ENCODE results near the gene KDM4B. TPM values are rescaled to one million over a fixed set of nuclear protein-coding genes. Genes with fewer than 3 reads are reported as not detected.

The KDM4B gene
- total and polyA plus RNA-seq, 4 donors, result 17.1 to 49.5 (median 24.7) TPM

DNA sequence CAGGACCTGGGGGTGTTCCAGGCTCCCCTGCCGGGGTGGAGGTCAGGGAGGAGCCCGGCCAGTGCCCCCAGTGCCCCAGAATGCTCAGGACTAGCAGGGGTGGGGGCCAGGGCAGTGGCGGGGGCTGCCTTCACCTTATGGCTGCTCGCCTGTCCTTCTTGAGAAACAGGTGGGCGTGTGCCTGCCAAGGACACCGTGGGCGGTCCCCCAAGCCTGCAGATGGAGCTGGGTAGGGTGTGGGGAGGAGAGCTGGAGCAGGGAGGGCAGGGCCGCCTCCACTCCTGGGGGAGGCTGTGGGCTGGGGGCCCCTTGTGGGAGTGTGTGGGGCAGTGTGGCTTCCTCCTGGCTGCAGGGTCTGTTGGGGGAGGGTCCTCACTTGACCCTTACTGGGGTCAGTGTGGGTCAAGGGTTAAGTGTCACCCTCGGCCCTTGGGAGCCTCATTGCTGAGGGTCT is 160.1 kb downstream of the KDM4B start:
- TF ChIP-seq, protein P1, sequence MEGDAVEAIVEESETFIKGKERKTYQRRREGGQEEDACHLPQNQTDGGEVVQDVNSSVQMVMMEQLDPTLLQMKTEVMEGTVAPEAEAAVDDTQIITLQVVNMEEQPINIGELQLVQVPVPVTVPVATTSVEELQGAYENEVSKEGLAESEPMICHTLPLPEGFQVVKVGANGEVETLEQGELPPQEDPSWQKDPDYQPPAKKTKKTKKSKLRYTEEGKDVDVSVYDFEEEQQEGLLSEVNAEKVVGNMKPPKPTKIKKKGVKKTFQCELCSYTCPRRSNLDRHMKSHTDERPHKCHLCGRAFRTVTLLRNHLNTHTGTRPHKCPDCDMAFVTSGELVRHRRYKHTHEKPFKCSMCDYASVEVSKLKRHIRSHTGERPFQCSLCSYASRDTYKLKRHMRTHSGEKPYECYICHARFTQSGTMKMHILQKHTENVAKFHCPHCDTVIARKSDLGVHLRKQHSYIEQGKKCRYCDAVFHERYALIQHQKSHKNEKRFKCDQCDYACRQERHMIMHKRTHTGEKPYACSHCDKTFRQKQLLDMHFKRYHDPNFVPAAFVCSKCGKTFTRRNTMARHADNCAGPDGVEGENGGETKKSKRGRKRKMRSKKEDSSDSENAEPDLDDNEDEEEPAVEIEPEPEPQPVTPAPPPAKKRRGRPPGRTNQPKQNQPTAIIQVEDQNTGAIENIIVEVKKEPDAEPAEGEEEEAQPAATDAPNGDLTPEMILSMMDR (IDR thresholded peaks at IDR 0.05; ENCODE audit: control extremely low read depth, extremely low read depth), result no peak
- Histone ChIP-seq H3K9ac (ENCODE audit: insufficient read depth in 1 of 2, low read length in 2 of 2) (no peak overlapping the region), H3K36me3 (ENCODE audit: control insufficient read depth in 4 of 4, insufficient read depth in 4 of 4, low read length in 4 of 4) (peaks cover 0 to 31% (median 4%) of the 10 kb centered on the region in 4 donors), H3K4me3 (no peak overlapping the region), H3K27me3 (ENCODE audit: control insufficient read depth in 3 of 3, insufficient read depth in 3 of 3, low read length in 2 of 3) (no peaks in the 10 kb centered on the region), H3K27ac (ENCODE audit: low read depth in 1 of 2, low read length in 1 of 2) (no peak overlapping the region), H3K4me1 (ENCODE audit: control insufficient read depth in 5 of 5, insufficient read depth in 5 of 5, low read length in 5 of 5) (peaks cover 3 to 34% (median 16%) of the 10 kb centered on the region in 5 donors), H3K9me3 (ENCODE audit: control insufficient read depth in 4 of 4, insufficient read depth in 3 of 4, low read length in 3 of 4) (no peaks in the 10 kb centered on the region)
- 44 to 64% methylated on average over 6 to 9 of the region's 9 CpGs for WGBS, 2 donors
- no peak for ATAC-seq (ENCODE audit: insufficient read depth, low FRiP score)
- DNase-seq, result peak in 2 of 3 donors; percentile 31 to 54

DNA sequence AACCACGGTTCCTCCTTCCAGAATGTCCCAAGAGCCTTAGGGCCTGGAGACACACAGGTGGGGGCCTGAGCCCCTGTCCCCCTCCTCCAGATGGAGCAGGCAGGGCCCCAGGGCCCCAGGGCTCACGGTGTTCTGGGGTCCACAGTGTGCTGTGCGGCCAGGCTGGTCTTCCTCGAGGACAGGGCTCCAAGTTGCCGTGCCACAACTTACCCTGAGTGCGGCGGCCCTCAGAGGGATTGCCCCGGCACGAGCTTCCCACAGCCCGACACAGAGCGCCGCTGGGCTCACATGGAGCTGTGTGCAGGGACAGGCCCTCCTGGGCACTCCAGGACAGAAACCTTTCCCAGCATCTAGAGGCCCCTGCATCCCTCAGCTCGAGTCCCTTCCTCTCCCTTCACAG is 160.8 kb downstream of the KDM4B start:
- H3K4me3 ChIP-seq, result no peak overlapping the region
- H3K27me3 ChIP-seq (ENCODE audit: control insufficient read depth in 3 of 3, insufficient read depth in 3 of 3, low read length in 2 of 3), result no peaks in the 10 kb centered on the region
- ATAC-seq (ENCODE audit: insufficient read depth, low FRiP score) (no peak), DNase-seq (no peak)
- H3K4me1 ChIP-seq (ENCODE audit: control insufficient read depth in 5 of 5, insufficient read depth in 5 of 5, low read length in 5 of 5), result peaks cover 3 to 34% (median 16%) of the 10 kb centered on the region in 5 donors
- peaks cover 0 to 39% (median 10%) of the 10 kb centered on the region in 4 donors for H3K36me3 ChIP-seq (ENCODE audit: control insufficient read depth in 4 of 4, insufficient read depth in 4 of 4, low read length in 4 of 4)
- no peaks in the 10 kb centered on the region for H3K9me3 ChIP-seq (ENCODE audit: control insufficient read depth in 4 of 4, insufficient read depth in 3 of 4, low read length in 3 of 4)
- TF ChIP-seq, protein P1 (IDR thresholded peaks at IDR 0.05; ENCODE audit: control extremely low read depth, extremely low read depth), result no peak
- no peak overlapping the region for H3K9ac ChIP-seq (ENCODE audit: insufficient read depth in 1 of 2, low read length in 2 of 2)
- 92 to 94% methylated on average over 10 to 13 of the region's 13 CpGs for WGBS, 2 donors
- H3K27ac ChIP-seq (ENCODE audit: low read depth in 1 of 2, low read length in 1 of 2), result no peak overlapping the region

DNA sequence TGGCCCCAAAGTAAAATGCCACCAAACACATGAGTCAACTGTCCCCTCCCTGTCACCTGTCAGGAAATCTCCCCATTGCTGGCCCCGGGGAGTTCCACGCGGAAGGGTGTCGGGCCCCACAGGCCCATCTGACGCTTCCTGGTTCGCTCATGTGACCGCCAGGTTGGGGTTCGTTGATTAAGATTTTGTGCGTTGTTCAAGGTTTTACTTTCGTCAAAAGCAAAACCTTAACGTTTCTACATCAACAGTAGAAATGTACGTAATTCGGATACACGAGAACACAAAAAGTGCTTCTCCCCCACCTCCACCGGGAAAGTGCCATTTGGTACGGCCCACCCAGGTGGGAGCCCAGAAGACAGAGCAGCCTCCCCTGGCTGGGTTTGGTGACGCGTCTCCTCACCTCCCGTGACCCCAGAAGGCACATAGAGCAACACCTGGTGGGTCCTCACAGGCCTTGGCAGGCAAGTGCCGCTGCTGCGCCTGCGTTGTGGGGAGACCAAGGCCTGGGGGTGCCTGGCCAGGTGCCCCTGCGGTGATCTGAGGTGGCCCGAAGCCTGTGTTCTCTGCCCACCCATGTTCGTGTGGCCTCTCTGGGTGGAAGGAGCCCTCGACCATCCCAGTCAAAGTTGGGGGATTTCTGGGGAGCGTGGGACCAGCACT is 161.6 kb downstream of the KDM4B start:
- 61 to 80% methylated on average over 27 of the region's 27 CpGs for WGBS, 2 donors
- H3K4me1 ChIP-seq (ENCODE audit: control insufficient read depth in 5 of 5, insufficient read depth in 5 of 5, low read length in 5 of 5), result peaks cover 3 to 29% (median 16%) of the 10 kb centered on the region in 5 donors
- H3K27me3 ChIP-seq (ENCODE audit: control insufficient read depth in 3 of 3, insufficient read depth in 3 of 3, low read length in 2 of 3), result no peaks in the 10 kb centered on the region
- H3K36me3 ChIP-seq (ENCODE audit: control insufficient read depth in 4 of 4, insufficient read depth in 4 of 4, low read length in 4 of 4), result peaks cover 0 to 47% (median 10%) of the 10 kb centered on the region in 4 donors
- ATAC-seq (ENCODE audit: insufficient read depth, low FRiP score) (no peak), DNase-seq (no peak)
- TF ChIP-seq, protein P1 (IDR thresholded peaks at IDR 0.05; ENCODE audit: control extremely low read depth, extremely low read depth), result no peak
- H3K9ac ChIP-seq (ENCODE audit: insufficient read depth in 1 of 2, low read length in 2 of 2), result no peak overlapping the region
- no peak overlapping the region for H3K27ac ChIP-seq (ENCODE audit: low read depth in 1 of 2, low read length in 1 of 2)
- H3K4me3 ChIP-seq, result no peak overlapping the region
- H3K9me3 ChIP-seq (ENCODE audit: control insufficient read depth in 4 of 4, insufficient read depth in 3 of 4, low read length in 3 of 4), result no peaks in the 10 kb centered on the region
